ENCODE measurements around the gene ALDH1L1.

The ALDH1L1 gene

DNA sequence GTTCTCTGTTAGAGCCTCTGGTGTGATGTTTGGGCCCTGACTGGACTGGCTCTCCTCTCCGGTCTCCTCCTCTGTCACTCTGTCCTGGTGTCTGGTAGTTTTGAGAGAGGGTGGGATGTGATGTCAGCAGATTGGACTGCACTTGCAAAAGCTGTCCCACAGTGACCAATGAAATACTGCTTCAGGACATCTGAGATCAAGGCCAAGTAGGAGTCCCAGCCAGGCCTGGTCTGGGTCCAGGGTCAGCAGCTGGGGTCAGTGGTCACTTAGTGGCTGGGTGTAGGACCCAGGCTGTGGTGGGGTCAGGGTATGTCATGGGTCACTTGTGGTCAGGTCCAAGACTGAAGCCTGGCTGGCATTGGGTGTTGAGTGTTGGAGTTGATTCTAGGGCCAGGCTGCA lies 20.9 kb downstream of the ALDH1L1 start:
- Histone ChIP-seq H3K27me3 (ENCODE audit: control insufficient read depth, insufficient read depth, low read length) (no peaks in the 10 kb centered on the region), H3K36me3 (ENCODE audit: control insufficient read depth, insufficient read depth, low read length) (no peaks in the 10 kb centered on the region), H3K9ac (ENCODE audit: low read depth, low read length) (no peak overlapping the region), H3K9me3 (ENCODE audit: control insufficient read depth, insufficient read depth, low read length) (no peaks in the 10 kb centered on the region), H3K4me3 (ENCODE audit: low read depth, low read length) (no peak overlapping the region), H3K4me1 (ENCODE audit: control insufficient read depth, insufficient read depth, low read length) (no peaks in the 10 kb centered on the region)

DNA sequence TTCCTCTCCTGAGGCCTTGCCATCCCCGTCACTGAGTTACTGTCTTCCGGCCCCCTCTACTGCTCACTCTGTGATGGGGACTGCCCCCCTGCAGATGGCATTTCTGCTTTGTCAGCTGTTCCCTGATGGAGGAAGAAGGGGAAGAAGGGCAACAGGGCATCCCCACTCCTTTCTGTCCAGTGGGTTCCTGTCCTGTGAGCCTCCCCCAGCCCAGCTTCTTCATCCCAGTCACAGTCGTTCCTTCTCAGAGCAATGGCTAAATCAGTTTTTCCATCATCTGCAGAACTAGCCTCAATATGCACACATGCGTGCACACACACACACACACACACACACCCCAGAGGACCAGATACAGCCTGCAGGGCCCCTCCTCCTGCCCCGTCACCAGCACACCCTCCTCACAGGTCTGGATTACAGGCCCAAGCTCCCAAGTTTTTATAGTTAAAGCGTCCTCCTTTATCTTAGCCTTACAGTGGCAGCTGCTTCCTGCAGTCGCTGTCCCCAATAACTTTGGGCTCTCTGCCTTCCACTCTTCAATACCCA lies 21.4 kb downstream of the ALDH1L1 start:
- Histone ChIP-seq H3K4me1 (ENCODE audit: control insufficient read depth, insufficient read depth, low read length) (no peaks in the 10 kb centered on the region), H3K36me3 (ENCODE audit: control insufficient read depth, insufficient read depth, low read length) (no peaks in the 10 kb centered on the region), H3K9ac (ENCODE audit: low read depth, low read length) (no peak overlapping the region), H3K27me3 (ENCODE audit: control insufficient read depth, insufficient read depth, low read length) (no peaks in the 10 kb centered on the region), H3K4me3 (ENCODE audit: low read depth, low read length) (no peak overlapping the region), H3K9me3 (ENCODE audit: control insufficient read depth, insufficient read depth, low read length) (no peaks in the 10 kb centered on the region)

DNA sequence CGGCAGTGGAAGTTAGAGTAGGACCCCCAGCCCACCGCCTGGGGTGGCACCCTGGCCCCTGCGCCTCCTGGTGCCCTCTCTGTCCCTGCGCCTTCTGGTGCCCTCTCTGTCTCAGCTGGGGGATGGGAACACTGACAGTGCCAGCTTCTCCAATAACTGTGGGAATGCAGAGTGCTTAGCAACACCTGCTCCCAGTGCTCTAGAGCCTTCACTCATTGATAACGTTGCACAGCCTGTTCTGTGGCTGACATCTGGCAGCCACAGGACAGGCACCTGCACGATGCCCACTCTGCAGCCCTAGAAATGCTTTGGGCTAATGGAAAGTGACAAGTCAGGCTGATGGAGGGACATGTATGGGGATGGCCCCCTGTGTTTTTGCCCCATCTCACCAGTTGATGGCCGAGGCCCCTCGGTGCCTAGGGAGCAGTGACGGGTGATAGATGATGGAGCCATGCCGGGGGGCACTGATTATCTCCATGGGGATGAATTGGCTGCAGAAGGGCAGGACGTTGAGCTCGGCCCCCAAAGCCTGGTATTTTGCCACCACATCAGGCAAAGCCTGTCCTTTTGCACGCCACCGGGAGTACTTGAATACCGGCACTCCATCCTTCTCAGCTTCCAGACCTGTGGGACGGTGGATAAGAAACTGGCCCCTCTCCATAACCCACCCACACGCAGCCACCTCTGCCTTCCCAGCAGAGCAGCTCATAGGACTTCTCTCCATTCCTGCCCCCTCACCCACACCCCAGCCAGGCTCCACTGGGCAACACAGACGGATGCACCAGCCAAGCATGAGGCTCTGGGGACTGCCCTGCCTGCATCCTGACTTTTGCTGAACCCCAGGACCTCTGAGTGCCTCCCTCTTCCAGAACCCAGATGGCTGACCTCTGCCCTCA lies 22.1 kb downstream of the ALDH1L1 start:
- no peak overlapping the region for H3K9ac ChIP-seq (ENCODE audit: low read depth, low read length)

DNA sequence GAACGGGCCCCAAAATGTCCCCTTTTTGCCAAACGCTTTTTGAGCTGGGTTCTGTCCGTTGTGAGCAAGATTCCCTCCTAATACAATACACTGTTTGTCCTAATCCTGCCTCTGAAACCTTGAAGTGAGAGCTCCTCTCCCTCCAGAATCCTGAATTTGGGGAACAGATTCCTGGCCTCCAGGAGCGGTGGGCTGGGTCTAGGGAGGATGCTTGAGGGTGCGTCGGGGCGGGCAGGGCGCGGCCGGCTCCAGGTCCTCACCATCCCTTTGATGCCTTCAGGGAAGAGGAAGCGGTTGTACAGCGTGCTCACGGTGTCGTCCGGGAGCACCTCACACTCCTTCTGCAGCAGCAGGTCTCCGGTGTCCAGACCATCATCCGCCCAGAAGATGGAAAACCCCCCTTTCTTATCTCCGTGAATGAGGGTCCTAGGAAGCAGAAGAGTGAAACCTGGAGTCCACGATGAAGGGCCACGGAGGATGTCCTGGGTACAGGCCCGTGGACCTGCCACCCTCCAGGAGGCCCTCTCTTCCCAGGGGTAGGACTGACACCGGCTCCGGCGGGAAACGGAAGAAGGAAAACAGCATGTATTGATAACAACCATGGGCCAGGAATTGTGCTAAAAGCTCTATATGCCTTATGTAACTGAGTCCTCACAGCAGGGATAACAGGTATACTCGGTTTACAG lies 23.2 kb downstream of the ALDH1L1 start:
- Histone ChIP-seq H3K36me3 (ENCODE audit: control insufficient read depth, insufficient read depth, low read length) (no peaks in the 10 kb centered on the region), H3K9ac (ENCODE audit: low read depth, low read length) (no peak overlapping the region), H3K4me3 (ENCODE audit: low read depth, low read length) (no peak overlapping the region), H3K4me1 (ENCODE audit: control insufficient read depth, insufficient read depth, low read length) (no peaks in the 10 kb centered on the region), H3K27me3 (ENCODE audit: control insufficient read depth, insufficient read depth, low read length) (no peaks in the 10 kb centered on the region), H3K9me3 (ENCODE audit: control insufficient read depth, insufficient read depth, low read length) (no peaks in the 10 kb centered on the region)

More for the DNA sequence above, 22.1 kb downstream of the ALDH1L1 start:
- H3K9me3 ChIP-seq (ENCODE audit: control insufficient read depth, insufficient read depth, low read length): no peaks in the 10 kb centered on the region
- H3K27me3 ChIP-seq (ENCODE audit: control insufficient read depth, insufficient read depth, low read length): no peaks in the 10 kb centered on the region
- no peaks in the 10 kb centered on the region for H3K4me1 ChIP-seq (ENCODE audit: control insufficient read depth, insufficient read depth, low read length)
- H3K4me3 ChIP-seq (ENCODE audit: low read depth, low read length): no peak overlapping the region
- no peaks in the 10 kb centered on the region for H3K36me3 ChIP-seq (ENCODE audit: control insufficient read depth, insufficient read depth, low read length)

DNA sequence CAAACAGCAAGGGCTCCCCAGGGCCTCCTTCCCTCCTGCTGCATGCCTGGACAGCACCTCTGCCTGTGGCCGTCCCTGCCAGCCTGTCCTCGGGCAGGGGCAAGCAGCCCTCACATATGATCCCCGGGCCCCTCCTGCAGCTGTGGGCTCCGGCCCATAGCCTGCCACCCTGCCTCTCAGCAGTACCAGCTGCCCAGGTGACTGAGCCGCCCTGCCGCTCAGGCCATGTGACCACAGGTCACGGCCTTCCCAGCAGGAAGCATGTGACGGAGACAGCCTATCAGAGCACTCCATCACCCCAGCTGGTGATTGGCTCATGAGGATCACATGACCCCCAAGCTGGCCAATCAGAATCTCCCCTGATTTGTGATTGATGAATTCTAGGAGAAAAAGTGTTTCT lies 23.9 kb downstream of the ALDH1L1 start:
- Histone ChIP-seq H3K4me3 (ENCODE audit: low read depth, low read length) (no peak overlapping the region), H3K4me1 (ENCODE audit: control insufficient read depth, insufficient read depth, low read length) (no peaks in the 10 kb centered on the region), H3K36me3 (ENCODE audit: control insufficient read depth, insufficient read depth, low read length) (no peaks in the 10 kb centered on the region), H3K27me3 (ENCODE audit: control insufficient read depth, insufficient read depth, low read length) (no peaks in the 10 kb centered on the region), H3K9me3 (ENCODE audit: control insufficient read depth, insufficient read depth, low read length) (no peaks in the 10 kb centered on the region), H3K9ac (ENCODE audit: low read depth, low read length) (no peak overlapping the region)

DNA sequence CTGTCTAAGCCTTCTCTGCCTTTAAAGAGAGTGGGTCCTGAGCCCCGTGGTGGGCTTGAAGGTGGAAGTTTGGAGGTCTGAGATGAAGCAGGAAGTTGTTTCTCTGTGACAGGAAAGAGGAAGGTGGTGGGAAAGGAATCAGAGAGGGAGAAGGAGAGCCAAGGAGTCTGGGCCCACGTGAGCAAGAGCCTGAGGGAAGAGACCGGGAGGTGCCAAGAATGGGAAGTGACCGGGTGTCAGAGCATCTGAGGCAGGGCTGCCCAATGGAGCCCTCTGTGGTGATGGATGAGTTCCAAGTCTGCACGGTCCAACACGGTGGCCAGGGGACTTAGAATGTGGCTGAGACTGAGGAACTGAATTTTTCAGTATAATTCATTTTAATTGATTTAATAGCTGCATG lies 24.6 kb downstream of the ALDH1L1 start:
- no peak overlapping the region for H3K9ac ChIP-seq (ENCODE audit: low read depth, low read length)

DNA sequence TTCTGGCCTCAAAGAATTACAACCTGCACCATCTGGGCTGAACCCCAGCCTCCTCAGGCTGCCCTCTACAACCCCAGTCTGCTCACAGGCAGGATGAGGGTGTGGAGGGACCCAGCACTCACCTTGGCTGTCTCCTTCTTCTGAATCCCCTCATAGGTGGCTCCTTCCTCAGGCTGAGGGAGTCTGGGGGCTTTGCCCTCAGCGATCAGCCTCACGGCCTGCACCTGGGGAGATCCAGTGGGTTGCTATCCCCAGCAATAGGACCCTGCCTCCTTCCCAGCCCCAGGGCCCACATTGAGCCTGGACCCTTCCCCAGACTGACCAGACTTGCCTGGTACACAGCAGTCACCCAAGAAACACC lies 25.1 kb downstream of the ALDH1L1 start:
- H3K9me3 ChIP-seq (ENCODE audit: control insufficient read depth, insufficient read depth, low read length): no peaks in the 10 kb centered on the region
- no peaks in the 10 kb centered on the region for H3K36me3 ChIP-seq (ENCODE audit: control insufficient read depth, insufficient read depth, low read length)
- H3K4me1 ChIP-seq (ENCODE audit: control insufficient read depth, insufficient read depth, low read length): no peaks in the 10 kb centered on the region
- H3K4me3 ChIP-seq (ENCODE audit: low read depth, low read length): no peak overlapping the region
- H3K9ac ChIP-seq (ENCODE audit: low read depth, low read length): no peak overlapping the region
- H3K27me3 ChIP-seq (ENCODE audit: control insufficient read depth, insufficient read depth, low read length): no peaks in the 10 kb centered on the region

More for the DNA sequence above, 24.6 kb downstream of the ALDH1L1 start:
- no peaks in the 10 kb centered on the region for H3K27me3 ChIP-seq (ENCODE audit: control insufficient read depth, insufficient read depth, low read length)
- H3K4me3 ChIP-seq (ENCODE audit: low read depth, low read length): no peak overlapping the region
- H3K36me3 ChIP-seq (ENCODE audit: control insufficient read depth, insufficient read depth, low read length): no peaks in the 10 kb centered on the region
- H3K9me3 ChIP-seq (ENCODE audit: control insufficient read depth, insufficient read depth, low read length): no peaks in the 10 kb centered on the region
- H3K4me1 ChIP-seq (ENCODE audit: control insufficient read depth, insufficient read depth, low read length): no peaks in the 10 kb centered on the region

DNA sequence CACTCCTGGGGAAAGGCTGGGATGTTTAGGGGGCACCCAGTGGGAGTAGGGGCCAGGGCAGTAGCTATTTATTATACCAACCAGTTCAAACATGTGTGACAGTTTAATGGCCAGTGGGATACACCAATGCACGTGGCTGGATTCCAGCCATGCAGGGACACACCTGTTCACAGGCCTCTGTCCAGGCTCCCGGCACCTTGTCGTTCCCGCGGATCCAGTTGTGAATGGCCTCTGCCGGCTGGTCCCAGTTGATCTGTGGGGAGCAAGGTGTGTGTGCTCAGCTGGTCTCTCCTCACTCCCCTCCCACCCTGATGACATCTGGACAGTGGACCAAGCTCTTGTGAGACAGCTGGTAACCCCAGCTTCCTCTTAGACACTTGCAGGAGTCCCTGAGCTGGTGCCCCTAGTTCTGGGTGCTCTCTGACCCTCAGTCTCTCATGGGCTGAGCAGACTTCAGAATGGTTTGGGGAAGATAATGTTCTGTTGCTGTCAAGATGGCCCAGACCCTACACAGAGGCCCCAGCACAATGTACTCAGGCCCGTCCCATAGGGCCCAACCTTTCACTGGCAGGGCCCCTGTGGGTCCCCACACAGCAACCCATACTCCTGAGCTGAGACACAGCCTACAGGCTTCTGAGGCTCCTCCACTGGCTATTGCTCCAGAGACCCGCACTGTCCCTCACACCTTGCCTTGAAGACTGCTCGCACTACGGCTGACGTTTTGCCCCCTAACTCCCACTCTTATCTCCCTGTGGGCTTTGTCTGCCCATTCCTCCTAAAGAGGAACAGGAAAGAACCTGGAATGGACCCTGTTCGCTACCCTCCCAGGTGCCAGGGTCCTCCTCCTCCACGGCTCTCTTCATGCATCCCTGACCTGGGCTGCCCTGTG lies 25.8 kb downstream of the ALDH1L1 start:
- Histone ChIP-seq H3K36me3 (ENCODE audit: control insufficient read depth, insufficient read depth, low read length) (no peaks in the 10 kb centered on the region), H3K9me3 (ENCODE audit: control insufficient read depth, insufficient read depth, low read length) (no peaks in the 10 kb centered on the region), H3K4me1 (ENCODE audit: control insufficient read depth, insufficient read depth, low read length) (no peaks in the 10 kb centered on the region), H3K4me3 (ENCODE audit: low read depth, low read length) (no peak overlapping the region), H3K9ac (ENCODE audit: low read depth, low read length) (no peak overlapping the region), H3K27me3 (ENCODE audit: control insufficient read depth, insufficient read depth, low read length) (no peaks in the 10 kb centered on the region)

DNA sequence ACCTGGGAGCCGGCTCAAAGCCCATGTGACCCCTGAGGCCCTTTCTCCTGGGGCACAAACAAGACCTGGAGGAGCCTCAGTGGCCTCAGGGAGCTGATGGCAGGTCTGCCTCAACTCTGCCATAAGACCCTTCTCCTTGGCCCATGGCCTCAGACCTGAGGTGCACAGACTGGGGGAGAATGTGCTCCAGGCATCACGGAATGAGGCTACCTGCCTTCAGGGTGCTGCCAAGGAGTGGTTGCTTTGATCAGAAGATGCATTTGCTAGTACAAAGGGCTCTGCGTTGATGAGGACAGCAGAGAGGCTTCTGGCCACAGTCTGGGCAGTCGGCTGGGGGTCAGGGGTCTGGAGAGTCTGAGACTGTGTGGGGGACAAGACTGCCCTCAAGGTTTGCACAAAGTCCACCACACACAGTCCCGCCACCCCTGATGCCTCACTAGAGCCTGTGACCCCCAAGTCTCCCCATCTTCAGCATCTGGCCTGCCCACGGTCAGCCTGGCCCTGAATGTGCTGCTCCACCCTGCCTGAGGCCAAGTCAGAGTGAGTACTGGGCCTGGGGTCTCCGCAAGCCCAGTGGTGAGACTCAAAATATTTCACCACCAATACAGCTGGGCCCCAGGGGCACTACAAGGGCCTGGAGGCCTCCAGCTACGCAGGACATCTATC lies 26.6 kb downstream of the ALDH1L1 start:
- no peak overlapping the region for H3K4me3 ChIP-seq (ENCODE audit: low read depth, low read length)
- H3K9ac ChIP-seq (ENCODE audit: low read depth, low read length): no peak overlapping the region
- H3K4me1 ChIP-seq (ENCODE audit: control insufficient read depth, insufficient read depth, low read length): no peaks in the 10 kb centered on the region
- H3K9me3 ChIP-seq (ENCODE audit: control insufficient read depth, insufficient read depth, low read length): no peaks in the 10 kb centered on the region
- no peaks in the 10 kb centered on the region for H3K36me3 ChIP-seq (ENCODE audit: control insufficient read depth, insufficient read depth, low read length)
- H3K27me3 ChIP-seq (ENCODE audit: control insufficient read depth, insufficient read depth, low read length): no peaks in the 10 kb centered on the region

DNA sequence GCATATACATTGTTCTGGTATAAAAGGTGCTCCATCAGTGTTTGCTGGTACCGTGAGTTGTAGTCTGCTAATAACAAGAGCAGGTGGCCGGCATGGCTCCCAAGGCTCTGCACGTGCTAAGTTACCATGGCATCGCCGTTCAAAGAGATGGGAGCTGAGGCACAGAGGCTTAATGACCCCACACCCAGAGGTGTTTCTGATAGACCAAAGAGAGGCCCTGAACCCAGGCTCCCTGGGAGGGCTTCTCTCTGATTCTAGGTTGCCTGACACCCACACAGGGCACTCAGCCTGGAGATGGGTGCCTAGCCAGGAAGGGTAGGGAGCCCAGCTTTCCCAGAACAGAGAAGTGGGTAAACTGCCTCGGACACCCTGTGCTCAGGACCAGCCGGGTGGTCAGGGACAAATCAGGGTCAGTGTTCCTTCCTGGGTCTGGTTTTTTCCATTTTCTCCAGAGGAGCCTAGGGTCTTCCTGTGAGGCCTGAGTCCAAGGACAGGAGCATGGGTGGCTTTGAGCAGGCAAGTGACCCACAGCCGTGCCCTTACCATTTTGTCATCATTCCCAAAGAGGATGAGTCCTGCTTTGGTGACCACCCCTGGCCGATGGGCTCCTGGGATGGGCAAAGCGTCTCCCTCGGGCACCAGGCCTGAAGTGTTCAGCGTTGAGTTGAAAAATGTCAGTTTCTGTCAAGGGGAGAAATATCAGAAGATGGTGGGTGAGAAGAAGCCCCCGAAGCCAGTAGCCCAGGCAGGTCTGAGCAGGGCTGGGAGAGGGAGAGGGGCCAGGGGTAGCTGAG lies 27.3 kb downstream of the ALDH1L1 start:
- Histone ChIP-seq H3K36me3 (ENCODE audit: control insufficient read depth, insufficient read depth, low read length) (no peaks in the 10 kb centered on the region), H3K4me1 (ENCODE audit: control insufficient read depth, insufficient read depth, low read length) (no peaks in the 10 kb centered on the region), H3K27me3 (ENCODE audit: control insufficient read depth, insufficient read depth, low read length) (no peaks in the 10 kb centered on the region), H3K4me3 (ENCODE audit: low read depth, low read length) (no peak overlapping the region), H3K9ac (ENCODE audit: low read depth, low read length) (no peak overlapping the region), H3K9me3 (ENCODE audit: control insufficient read depth, insufficient read depth, low read length) (no peaks in the 10 kb centered on the region)

Data from iPS-15b (cell line).